HepG2 (cell line): Measurements from ENCODE around the gene EEF1A1. TPM values are rescaled to one million over a fixed set of nuclear protein-coding genes. Genes with fewer than 3 reads are reported as not detected.

Experiments
- AKAP8 ChIP-seq: sonication (generic); formaldehyde crosslinking; IDR thresholded peaks from 2 replicates; pipeline ENCODE4 v1.5.1; 2020; ENCODE audit warnings: mild to moderate bottlenecking, missing genetic modification reagents
- ARNTL ChIP-seq: sonication (generic); formaldehyde crosslinking; IDR thresholded peaks from 2 replicates; pipeline ENCODE4 v1.4.0; 2020; ENCODE audit warnings: mild to moderate bottlenecking, missing genetic modification reagents
- ATM ChIP-seq: fragments of 450-650 bp; IDR thresholded peaks from 2 replicates; pipeline ENCODE4 v1.7.1; 2017; ENCODE audit warnings: mild to moderate bottlenecking, borderline replicate concordance
- ELF1 ChIP-seq: sonication (generic); formaldehyde crosslinking; IDR thresholded peaks from 2 replicates; pipeline ENCODE4 v1.4.0; 2020; ENCODE audit warnings: missing genetic modification reagents
- MXI1 ChIP-seq: IDR thresholded peaks from 3 replicates; pipeline ENCODE4 v1.6.1; 2012; ENCODE audit warnings: low read depth, low read length, inconsistent platforms, borderline replicate concordance
- MYNN ChIP-seq: sonication (generic); formaldehyde crosslinking; IDR thresholded peaks from 2 replicates; pipeline ENCODE4 v1.4.0; 2020; ENCODE audit warnings: mild to moderate bottlenecking, low read depth, missing genetic modification reagents
- NFKB2 ChIP-seq: sonication (generic); formaldehyde crosslinking; IDR thresholded peaks from 2 replicates; pipeline ENCODE4 v1.4.0; 2020; ENCODE audit warnings: missing genetic modification reagents, borderline replicate concordance
- RXRB ChIP-seq: IDR thresholded peaks from 2 replicates; pipeline ENCODE4 v1.6.1; 2016; ENCODE audit warnings: borderline replicate concordance, missing genetic modification reagents, missing compliant biosample characterization
- SMARCC2 ChIP-seq: fragments of 450-650 bp; IDR thresholded peaks from 2 replicates; pipeline ENCODE4 v1.6.1; 2017; ENCODE audit warnings: antibody characterized with exemption, mild to moderate bottlenecking
- ZBTB3 ChIP-seq: sonication (generic); formaldehyde crosslinking; IDR thresholded peaks from 2 replicates; pipeline ENCODE4 v1.4.0; 2020; ENCODE audit warnings: low read depth, mild to moderate bottlenecking, moderate library complexity, missing genetic modification reagents, borderline replicate concordance
- ZFP1 ChIP-seq: IDR thresholded peaks from 2 replicates; pipeline ENCODE4 v1.6.1; 2016
- ZNF274 ChIP-seq: sonication (generic); formaldehyde crosslinking; IDR thresholded peaks from 2 replicates; pipeline ENCODE4 v1.5.1; 2020; ENCODE audit warnings: mild to moderate bottlenecking, missing genetic modification reagents
- ZNF296 ChIP-seq: sonication (generic); formaldehyde crosslinking; conservative IDR thresholded peaks from 2 replicates; pipeline ENCODE4 v1.5.0; 2020; ENCODE audit warnings: mild to moderate bottlenecking, missing genetic modification reagents
- ZNF3 ChIP-seq: IDR thresholded peaks from 2 replicates; pipeline ENCODE4 v1.7.0; 2017; ENCODE audit warnings: inconsistent platforms
- ZNF331 ChIP-seq: sonication (generic); formaldehyde crosslinking; IDR thresholded peaks from 2 replicates; pipeline ENCODE4 v1.4.0; 2020; ENCODE audit warnings: missing genetic modification reagents
- ZNF33A ChIP-seq: sonication (generic); formaldehyde crosslinking; IDR thresholded peaks from 2 replicates; pipeline ENCODE4 v1.5.1; 2020; ENCODE audit warnings: missing genetic modification reagents, mild to moderate bottlenecking, moderate library complexity, borderline replicate concordance
- ZNF431 ChIP-seq: sonication (generic); formaldehyde crosslinking; IDR thresholded peaks from 2 replicates; pipeline ENCODE4 v1.9.0; 2022; ENCODE audit warnings: missing genetic modification reagents, low read depth, mild to moderate bottlenecking, borderline replicate concordance
- polyA plus RNA-seq, 8 experiments: library from polyadenylated mRNA; depleted of rRNA in 3 of 8; stranded (reverse) in 7 of 8; unstranded in 1 of 8; fragments of >200 nt; fragmentation: Illumina TruSeq in 4 of 8; extraction: Trizol in 4 of 8; gene quantifications; 2 replicates each; pipeline versions ENCODE4 v1.2.1 to v1.2.3, GENCODE V29; 2011 to 2016; ENCODE audit warnings: low read depth in 4 of 8, missing spikeins in 1 of 8, mixed read lengths in 1 of 8; ENCODE audit not compliant: insufficient read depth in 1 of 8
- total RNA-seq, 5 experiments: library from RNA; depleted of rRNA; stranded (reverse); fragments of >200 nt; fragmentation: Illumina TruSeq; extraction: Trizol; gene quantifications; 2 replicates each; pipeline ENCODE4 v1.2.3, GENCODE V29; 2016; ENCODE audit warnings: low read depth in 1 of 5
- TF ChIP-seq, protein P1 (sequence below): sonication (generic); formaldehyde crosslinking; IDR thresholded peaks from 2 replicates; pipeline ENCODE4 v1.5.0; 2020; ENCODE audit warnings: missing genetic modification reagents
- TF ChIP-seq, protein P2 (sequence below): sonication (generic); formaldehyde crosslinking; IDR thresholded peaks from 2 replicates; pipeline ENCODE4 v1.4.0; 2020; ENCODE audit warnings: missing genetic modification reagents
- TF ChIP-seq, protein P3 (sequence below): sonication (generic); formaldehyde crosslinking; IDR thresholded peaks from 2 replicates; pipeline ENCODE4 v1.8.0; 2022; ENCODE audit warnings: low read depth, missing genetic modification reagents
- TF ChIP-seq, protein P4 (sequence below): sonication (generic); formaldehyde crosslinking; IDR thresholded peaks from 2 replicates; pipeline ENCODE4 v1.4.0; 2020; ENCODE audit warnings: missing genetic modification reagents
- TF ChIP-seq, protein P5 (sequence below): sonication (generic); formaldehyde crosslinking; IDR thresholded peaks from 2 replicates; pipeline ENCODE4 v1.5.1; 2020; ENCODE audit warnings: mild to moderate bottlenecking, missing genetic modification reagents, borderline replicate concordance
- TF ChIP-seq, protein P6 (sequence below): sonication (generic); formaldehyde crosslinking; IDR thresholded peaks from 2 replicates; pipeline ENCODE4 v1.5.0; 2020; ENCODE audit warnings: mild to moderate bottlenecking, missing genetic modification reagents

EEF1A1 gene
- total and polyA plus RNA-seq, 2 of the 13 experiments (the other 11 are each of a cell fraction or from before 2014, with no cell fraction given): 13,726 to 17,172 TPM

DNA sequence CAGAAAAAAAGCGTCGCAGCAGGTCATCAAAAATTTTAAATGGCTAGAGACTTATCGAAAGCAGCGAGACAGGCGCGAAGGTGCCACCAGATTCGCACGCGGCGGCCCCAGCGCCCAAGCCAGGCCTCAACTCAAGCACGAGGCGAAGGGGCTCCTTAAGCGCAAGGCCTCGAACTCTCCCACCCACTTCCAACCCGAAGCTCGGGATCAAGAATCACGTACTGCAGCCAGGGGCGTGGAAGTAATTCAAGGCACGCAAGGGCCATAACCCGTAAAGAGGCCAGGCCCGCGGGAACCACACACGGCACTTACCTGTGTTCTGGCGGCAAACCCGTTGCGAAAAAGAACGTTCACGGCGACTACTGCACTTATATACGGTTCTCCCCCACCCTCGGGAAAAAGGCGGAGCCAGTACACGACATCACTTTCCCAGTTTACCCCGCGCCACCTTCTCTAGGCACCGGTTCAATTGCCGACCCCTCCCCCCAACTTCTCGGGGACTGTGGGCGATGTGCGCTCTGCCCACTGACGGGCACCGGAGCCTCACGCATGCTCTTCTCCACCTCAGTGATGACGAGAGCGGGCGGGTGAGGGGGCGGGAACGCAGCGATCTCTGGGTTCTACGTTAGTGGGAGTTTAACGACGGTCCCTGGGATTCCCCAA lies at the start of gene EEF1A1 (continued):
- peak; percentile 32; the same call in 1 of the 2 replicates for TF ChIP-seq ZNF431 (CRISPR knock-in tag)
- peak; percentile 62 for TF ChIP-seq RXRB (CRISPR knock-in tag)
- peak; percentile 58; the same call in 1 of the 2 replicates for TF ChIP-seq ZNF3
- TF ChIP-seq ATM: no peak
- no peak for TF ChIP-seq AKAP8 (CRISPR knock-in tag)
- TF ChIP-seq ZNF274 (CRISPR knock-in tag): no peak; the same call in 1 of the 2 replicates
- TF ChIP-seq, protein P1, sequence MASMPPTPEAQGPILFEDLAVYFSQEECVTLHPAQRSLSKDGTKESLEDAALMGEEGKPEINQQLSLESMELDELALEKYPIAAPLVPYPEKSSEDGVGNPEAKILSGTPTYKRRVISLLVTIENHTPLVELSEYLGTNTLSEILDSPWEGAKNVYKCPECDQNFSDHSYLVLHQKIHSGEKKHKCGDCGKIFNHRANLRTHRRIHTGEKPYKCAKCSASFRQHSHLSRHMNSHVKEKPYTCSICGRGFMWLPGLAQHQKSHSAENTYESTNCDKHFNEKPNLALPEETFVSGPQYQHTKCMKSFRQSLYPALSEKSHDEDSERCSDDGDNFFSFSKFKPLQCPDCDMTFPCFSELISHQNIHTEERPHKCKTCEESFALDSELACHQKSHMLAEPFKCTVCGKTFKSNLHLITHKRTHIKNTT (CRISPR knock-in tag): no peak
- TF ChIP-seq ARNTL (CRISPR knock-in tag): peak; percentile 72; the same call in 1 of the 2 replicates
- peak; percentile 42; the same call in 1 of the 2 replicates for TF ChIP-seq ZNF296 (CRISPR knock-in tag)
- TF ChIP-seq, protein P2, sequence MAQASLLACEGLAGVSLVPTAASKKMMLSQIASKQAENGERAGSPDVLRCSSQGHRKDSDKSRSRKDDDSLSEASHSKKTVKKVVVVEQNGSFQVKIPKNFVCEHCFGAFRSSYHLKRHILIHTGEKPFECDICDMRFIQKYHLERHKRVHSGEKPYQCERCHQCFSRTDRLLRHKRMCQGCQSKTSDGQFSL (CRISPR knock-in tag): 0 out of 2 replicates have a peak, but pooled peaks have one; percentile 22
- TF ChIP-seq NFKB2 (CRISPR knock-in tag): peak; percentile 91
- TF ChIP-seq, protein P3, sequence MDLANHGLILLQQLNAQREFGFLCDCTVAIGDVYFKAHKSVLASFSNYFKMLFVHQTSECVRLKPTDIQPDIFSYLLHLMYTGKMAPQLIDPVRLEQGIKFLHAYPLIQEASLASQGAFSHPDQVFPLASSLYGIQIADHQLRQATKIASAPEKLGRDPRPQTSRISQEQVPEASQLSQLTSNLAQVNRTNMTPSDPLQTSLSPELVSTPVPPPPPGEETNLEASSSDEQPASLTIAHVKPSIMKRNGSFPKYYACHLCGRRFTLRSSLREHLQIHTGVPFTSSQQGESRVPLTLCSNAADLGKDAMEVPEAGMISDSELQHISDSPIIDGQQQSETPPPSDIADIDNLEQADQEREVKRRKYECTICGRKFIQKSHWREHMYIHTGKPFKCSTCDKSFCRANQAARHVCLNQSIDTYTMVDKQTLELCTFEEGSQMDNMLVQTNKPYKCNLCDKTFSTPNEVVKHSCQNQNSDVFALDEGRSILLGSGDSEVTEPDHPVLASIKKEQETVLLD: peak; percentile 82
- TF ChIP-seq, protein P4, sequence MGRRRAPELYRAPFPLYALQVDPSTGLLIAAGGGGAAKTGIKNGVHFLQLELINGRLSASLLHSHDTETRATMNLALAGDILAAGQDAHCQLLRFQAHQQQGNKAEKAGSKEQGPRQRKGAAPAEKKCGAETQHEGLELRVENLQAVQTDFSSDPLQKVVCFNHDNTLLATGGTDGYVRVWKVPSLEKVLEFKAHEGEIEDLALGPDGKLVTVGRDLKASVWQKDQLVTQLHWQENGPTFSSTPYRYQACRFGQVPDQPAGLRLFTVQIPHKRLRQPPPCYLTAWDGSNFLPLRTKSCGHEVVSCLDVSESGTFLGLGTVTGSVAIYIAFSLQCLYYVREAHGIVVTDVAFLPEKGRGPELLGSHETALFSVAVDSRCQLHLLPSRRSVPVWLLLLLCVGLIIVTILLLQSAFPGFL (CRISPR knock-in tag): no peak
- TF ChIP-seq, protein P5, sequence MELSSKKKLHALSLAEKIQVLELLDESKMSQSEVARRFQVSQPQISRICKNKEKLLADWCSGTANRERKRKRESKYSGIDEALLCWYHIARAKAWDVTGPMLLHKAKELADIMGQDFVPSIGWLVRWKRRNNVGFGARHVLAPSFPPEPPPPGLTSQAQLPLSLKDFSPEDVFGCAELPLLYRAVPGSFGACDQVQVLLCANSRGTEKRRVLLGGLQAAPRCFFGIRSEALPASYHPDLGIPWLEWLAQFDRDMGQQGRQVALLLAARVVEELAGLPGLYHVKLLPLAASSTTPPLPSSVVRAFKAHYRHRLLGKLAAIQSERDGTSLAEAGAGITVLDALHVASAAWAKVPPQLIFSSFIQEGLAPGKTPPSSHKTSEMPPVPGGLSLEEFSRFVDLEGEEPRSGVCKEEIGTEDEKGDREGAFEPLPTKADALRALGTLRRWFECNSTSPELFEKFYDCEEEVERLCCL (CRISPR knock-in tag): peak; percentile 89
- TF ChIP-seq, protein P6, sequence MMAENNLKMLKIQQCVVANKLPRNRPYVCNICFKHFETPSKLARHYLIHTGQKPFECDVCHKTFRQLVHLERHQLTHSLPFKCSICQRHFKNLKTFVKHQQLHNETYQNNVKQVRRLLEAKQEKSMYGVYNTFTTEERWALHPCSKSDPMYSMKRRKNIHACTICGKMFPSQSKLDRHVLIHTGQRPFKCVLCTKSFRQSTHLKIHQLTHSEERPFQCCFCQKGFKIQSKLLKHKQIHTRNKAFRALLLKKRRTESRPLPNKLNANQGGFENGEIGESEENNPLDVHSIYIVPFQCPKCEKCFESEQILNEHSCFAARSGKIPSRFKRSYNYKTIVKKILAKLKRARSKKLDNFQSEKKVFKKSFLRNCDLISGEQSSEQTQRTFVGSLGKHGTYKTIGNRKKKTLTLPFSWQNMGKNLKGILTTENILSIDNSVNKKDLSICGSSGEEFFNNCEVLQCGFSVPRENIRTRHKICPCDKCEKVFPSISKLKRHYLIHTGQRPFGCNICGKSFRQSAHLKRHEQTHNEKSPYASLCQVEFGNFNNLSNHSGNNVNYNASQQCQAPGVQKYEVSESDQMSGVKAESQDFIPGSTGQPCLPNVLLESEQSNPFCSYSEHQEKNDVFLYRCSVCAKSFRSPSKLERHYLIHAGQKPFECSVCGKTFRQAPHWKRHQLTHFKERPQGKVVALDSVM (CRISPR knock-in tag): no peak; the same call in 1 of the 2 replicates
- peak; percentile 81; the same call in 2 of the 3 replicates for TF ChIP-seq MXI1
- TF ChIP-seq ZNF331: peak; percentile 49; the same call in 1 of the 2 replicates
- TF ChIP-seq ZBTB3 (CRISPR knock-in tag): no peak
- TF ChIP-seq ZNF33A (CRISPR knock-in tag): no peak
- TF ChIP-seq ELF1 (CRISPR knock-in tag): no peak
- TF ChIP-seq ZFP1 (CRISPR knock-in tag): no peak; the same call in 1 of the 2 replicates
- TF ChIP-seq SMARCC2: no peak
- TF ChIP-seq MYNN: no peak
